GM19239 (cell line): ENCODE results near the gene IRAK4.

Experiments
- DNase-seq: peaks from one replicate; pipeline ENCODE4 v3.0.0; 2011; ENCODE audit warnings: low spot score; ENCODE audit not compliant: insufficient read length
- FAIRE-seq: peaks from 2 replicates; lab custom pipeline; 2011; peaks lifted over from hg19 to GRCh38; lab: Jason Lieb, UNC

IRAK4 gene

GRCh38 chr12:43763769-43764168 is 5.0 kb downstream of the IRAK4 start:
- no peak for FAIRE-seq
- DNase-seq: no peak

GRCh38 chr12:43764528-43764927 is 5.8 kb downstream of the IRAK4 start:
- no peak for FAIRE-seq
- no peak for DNase-seq

- DNase-seq: no peak
- no peak for FAIRE-seq
Observed at GRCh38 chr12:43766291-43766690, 7.5 kb downstream of the IRAK4 start.

GRCh38 chr12:43776498-43776897 is 17.7 kb downstream of the IRAK4 start:
- DNase-seq (no peak), FAIRE-seq (no peak)

GRCh38 chr12:43786899-43787693 is 28.3 kb downstream of the IRAK4 start:
- FAIRE-seq (no peak), DNase-seq (no peak)

- FAIRE-seq: no peak
- no peak for DNase-seq
Observed at GRCh38 chr12:43789941-43790340, 31.2 kb downstream of the IRAK4 start.

GRCh38 chr12:43795716-43796280 is 37.0 kb downstream of the IRAK4 start:
- FAIRE-seq: no peak

GRCh38 chr12:43797561-43798217 is 38.9 kb downstream of the IRAK4 start:
- FAIRE-seq: no peak
- DNase-seq: no peak

More at GRCh38 chr12:43795716-43796280, 37.0 kb downstream of the IRAK4 start:
- DNase-seq: no peak

- no peak for DNase-seq
Observed at GRCh38 chr12:43805149-43805859, 46.6 kb downstream of the IRAK4 start.

GRCh38 chr12:43805860-43806736 is 47.3 kb downstream of the IRAK4 start, which contains the start of gene TWF1:
Gene TWF1, minus strand, starts transcription at chr12:43806317. Its CDS starts 72 bp downstream, at chr12:43806245.
- DNase-seq: peak; percentile 70
- peak; percentile 93 for FAIRE-seq

More at GRCh38 chr12:43805149-43805859, 46.6 kb downstream of the IRAK4 start:
- FAIRE-seq: no peak

GRCh38 chr12:43806737-43807072 is 48.0 kb downstream of the IRAK4 start:
- FAIRE-seq (no peak), DNase-seq (no peak)

GRCh38 chr12:43807386-43807785 is 48.6 kb downstream of the IRAK4 start:
- DNase-seq (no peak), FAIRE-seq (no peak)

GRCh38 chr12:43812057-43812456 is 53.3 kb downstream of the IRAK4 start:
- no peak for FAIRE-seq
- DNase-seq: no peak

- FAIRE-seq: no peak
- no peak for DNase-seq
Observed at GRCh38 chr12:43812926-43813325, 54.2 kb downstream of the IRAK4 start.

GRCh38 chr12:43815416-43815815 is 56.7 kb downstream of the IRAK4 start:
- DNase-seq: no peak
- FAIRE-seq: no peak

GRCh38 chr12:43816168-43816567 is 57.4 kb downstream of the IRAK4 start:
- no peak for DNase-seq
- no peak for FAIRE-seq

- FAIRE-seq: no peak
- no peak for DNase-seq
Observed at GRCh38 chr12:43824207-43824775, 65.5 kb downstream of the IRAK4 start.

- no peak for FAIRE-seq
Observed at GRCh38 chr12:43826681-43827080, 67.9 kb downstream of the IRAK4 start.

GRCh38 chr12:43827093-43827492 is 68.3 kb downstream of the IRAK4 start:
- DNase-seq (no peak), FAIRE-seq (no peak)

More at GRCh38 chr12:43826681-43827080, 67.9 kb downstream of the IRAK4 start:
- DNase-seq: no peak
